Measurements from ENCODE around the gene SIPA1L3. TPM values are rescaled to one million over a fixed set of nuclear protein-coding genes. Genes with fewer than 3 reads are reported as not detected.

The SIPA1L3 gene
- total RNA-seq, 1 donor from 2014 or later = 8.8 TPM

DNA sequence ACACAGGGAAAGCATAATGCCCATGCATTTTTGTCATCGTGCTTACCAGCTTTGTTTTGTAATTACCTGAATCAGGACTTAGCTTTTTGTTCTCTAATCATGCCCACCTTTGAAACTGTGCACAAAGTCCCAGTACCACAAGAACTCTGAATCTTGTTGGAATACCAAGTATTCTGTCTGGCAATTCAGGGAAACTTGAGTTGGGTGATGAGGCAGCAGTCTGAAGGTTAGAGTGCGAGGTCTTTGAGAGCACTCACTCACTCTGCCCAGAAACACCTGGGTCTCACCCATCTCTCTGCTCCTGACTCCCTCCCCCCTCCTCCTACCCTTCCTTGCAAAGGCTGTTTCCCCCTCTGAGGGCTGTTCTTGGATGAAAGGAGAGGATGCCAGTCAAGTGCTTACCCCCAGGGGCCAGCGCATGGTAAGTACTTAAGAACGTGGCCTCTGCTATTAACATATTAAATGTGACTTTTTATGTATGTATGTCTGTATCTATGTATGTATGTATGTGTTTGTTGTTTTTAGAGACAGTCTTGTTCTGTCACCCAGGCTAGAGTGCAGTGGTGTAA, 22.4 kb downstream of the SIPA1L3 start:
- no peak overlapping the region for H3K27ac ChIP-seq (replicated peaks)
- intact Hi-C loops (cut with micrococcal nuclease) = no loop called here
- no peak overlapping the region for H3K4me3 ChIP-seq
- DNase-seq = no peak
- H3K27me3 ChIP-seq (ENCODE audit: low read depth) = no peaks in the 10 kb centered on the region
- peaks cover 33% of the 10 kb centered on the region for H3K4me1 ChIP-seq
- H3K9me3 ChIP-seq (replicated peaks) = no peaks in the 10 kb centered on the region
- TF ChIP-seq, protein P1, sequence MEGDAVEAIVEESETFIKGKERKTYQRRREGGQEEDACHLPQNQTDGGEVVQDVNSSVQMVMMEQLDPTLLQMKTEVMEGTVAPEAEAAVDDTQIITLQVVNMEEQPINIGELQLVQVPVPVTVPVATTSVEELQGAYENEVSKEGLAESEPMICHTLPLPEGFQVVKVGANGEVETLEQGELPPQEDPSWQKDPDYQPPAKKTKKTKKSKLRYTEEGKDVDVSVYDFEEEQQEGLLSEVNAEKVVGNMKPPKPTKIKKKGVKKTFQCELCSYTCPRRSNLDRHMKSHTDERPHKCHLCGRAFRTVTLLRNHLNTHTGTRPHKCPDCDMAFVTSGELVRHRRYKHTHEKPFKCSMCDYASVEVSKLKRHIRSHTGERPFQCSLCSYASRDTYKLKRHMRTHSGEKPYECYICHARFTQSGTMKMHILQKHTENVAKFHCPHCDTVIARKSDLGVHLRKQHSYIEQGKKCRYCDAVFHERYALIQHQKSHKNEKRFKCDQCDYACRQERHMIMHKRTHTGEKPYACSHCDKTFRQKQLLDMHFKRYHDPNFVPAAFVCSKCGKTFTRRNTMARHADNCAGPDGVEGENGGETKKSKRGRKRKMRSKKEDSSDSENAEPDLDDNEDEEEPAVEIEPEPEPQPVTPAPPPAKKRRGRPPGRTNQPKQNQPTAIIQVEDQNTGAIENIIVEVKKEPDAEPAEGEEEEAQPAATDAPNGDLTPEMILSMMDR (IDR thresholded peaks at IDR 0.05; ENCODE audit: borderline replicate concordance) = no peak
- no peaks in the 10 kb centered on the region for H3K36me3 ChIP-seq

DNA sequence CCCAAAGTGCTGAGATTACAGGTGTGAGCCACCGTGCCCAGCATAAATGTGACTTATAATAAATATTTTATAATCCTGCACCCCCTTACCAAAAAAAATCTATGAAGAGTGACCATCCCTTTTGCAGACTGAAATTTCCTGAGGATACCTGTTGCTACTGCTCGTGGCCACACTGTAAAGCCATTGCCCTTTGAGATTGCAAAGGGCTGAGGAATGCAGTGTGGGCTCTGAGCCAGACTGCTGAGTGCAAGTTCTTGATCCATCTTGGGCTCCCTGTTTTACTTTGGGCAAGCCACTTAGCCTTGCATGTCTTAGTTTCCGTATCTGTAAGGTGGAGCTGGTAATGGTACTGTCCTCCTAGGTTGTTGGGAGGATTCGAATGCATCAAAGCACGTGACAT, 23.4 kb downstream of the SIPA1L3 start:
- DNase-seq = no peak
- no peaks in the 10 kb centered on the region for H3K27me3 ChIP-seq (ENCODE audit: low read depth)
- TF ChIP-seq, protein P1 (IDR thresholded peaks at IDR 0.05; ENCODE audit: borderline replicate concordance) = no peak

DNA sequence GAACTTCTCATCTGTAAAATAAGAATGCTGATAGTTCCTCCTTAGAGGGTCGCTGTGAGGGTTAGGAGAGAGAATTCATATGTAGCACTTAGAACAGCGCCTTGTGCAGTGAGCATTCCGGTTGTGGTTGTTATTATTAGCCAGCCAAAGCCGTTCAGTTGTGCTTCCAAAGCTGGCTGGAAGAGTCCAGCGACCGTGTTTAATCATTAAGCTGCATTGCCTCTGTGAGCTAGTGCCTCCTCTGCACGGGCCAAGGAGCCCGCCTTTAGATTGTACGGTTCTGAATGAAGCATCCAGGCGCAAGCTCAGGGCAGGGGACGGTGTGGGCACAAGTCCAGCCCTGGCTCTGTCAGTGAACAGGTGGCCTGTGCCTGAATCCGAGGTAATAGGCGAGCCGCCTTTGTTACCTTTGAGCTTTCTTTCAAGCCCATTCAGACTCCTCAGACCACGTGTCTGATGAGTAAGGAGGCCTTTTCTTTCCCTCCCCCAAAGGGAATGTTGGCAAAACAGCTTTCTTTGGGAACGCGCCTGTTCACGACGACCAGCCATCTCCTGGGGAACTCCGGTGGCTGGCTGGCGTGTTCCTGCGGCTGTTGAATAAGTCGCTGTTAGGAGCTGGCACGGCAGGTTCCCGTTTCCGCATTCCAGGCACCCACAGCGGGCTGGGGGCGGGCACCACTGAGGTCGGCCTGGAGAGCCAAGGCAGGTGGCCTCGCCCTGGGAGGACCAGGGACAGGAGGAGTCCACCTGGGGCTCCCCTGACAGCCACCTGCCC, 25.1 kb downstream of the SIPA1L3 start:
- Histone ChIP-seq H3K27ac (replicated peaks) (no peak overlapping the region), H3K27me3 (ENCODE audit: low read depth) (no peaks in the 10 kb centered on the region), H3K4me3 (peak overlapping the region; percentile 30), H3K4me1 (peaks cover 37% of the 10 kb centered on the region), H3K9me3 (replicated peaks) (peaks cover 16% of the 10 kb centered on the region), H3K36me3 (peaks cover 8% of the 10 kb centered on the region)
- intact Hi-C loops (cut with micrococcal nuclease) = no loop called here
- TF ChIP-seq, protein P1 (IDR thresholded peaks at IDR 0.05; ENCODE audit: borderline replicate concordance) = no peak
- DNase-seq = peak; percentile 32

More for the DNA sequence above, 23.4 kb downstream of the SIPA1L3 start:
- Histone ChIP-seq H3K27ac (replicated peaks) (no peak overlapping the region), H3K9me3 (replicated peaks) (peaks cover 8% of the 10 kb centered on the region), H3K4me3 (no peak overlapping the region), H3K4me1 (peaks cover 37% of the 10 kb centered on the region), H3K36me3 (peaks cover 1% of the 10 kb centered on the region)
- intact Hi-C loops (cut with micrococcal nuclease) = no loop called here

DNA sequence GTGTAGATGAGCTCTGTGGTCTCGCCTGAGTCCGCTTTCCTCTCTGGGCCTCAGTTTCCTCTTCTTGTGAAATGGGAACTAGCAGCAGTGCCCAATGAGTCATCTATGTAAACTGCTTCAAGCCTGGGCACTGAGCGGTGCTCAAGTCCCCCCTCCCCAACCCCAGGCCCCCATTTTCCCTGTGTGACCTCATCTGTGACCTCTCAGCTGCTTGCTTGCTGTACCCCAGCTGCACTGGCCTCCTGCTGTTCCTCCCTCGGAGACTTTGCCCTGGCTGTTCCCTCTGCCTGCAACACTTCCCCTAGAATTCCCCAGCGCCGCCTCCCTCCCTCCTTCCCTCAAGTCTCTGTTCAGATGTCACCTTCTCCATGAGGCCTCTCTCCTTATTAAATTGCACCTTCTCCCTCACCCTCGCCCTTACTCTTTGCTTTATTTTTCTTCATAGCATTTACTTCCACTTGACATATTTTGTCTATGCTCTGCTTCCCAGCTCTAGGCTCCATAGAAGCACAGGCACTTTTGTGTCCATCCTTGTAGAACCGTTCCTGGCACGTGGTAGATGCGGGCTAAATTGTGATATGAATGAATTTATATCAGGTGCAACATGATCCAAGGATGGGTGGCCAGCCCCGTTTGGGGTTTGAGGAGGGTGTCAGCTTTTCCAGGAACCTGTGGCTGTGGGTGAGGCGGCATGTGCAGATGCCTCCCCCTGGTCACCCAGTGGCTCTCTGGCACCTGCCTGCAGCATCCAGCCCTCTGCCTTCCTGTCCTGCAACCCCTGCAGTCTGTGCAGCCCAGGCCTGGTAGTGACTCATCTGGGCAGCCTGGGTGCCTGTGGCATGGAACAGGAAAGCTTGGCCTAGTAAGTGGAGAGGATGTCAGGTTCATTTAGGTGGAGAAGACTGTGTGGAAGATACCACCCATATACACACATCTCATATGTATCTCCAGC, 26.3 kb downstream of the SIPA1L3 start:
- Histone ChIP-seq H3K9me3 (replicated peaks) (peaks cover 16% of the 10 kb centered on the region), H3K4me3 (no peak overlapping the region), H3K27ac (replicated peaks) (peak overlapping the region; percentile 41), H3K36me3 (peaks cover 8% of the 10 kb centered on the region), H3K4me1 (peaks cover 37% of the 10 kb centered on the region), H3K27me3 (ENCODE audit: low read depth) (no peaks in the 10 kb centered on the region)
- DNase-seq = peak; percentile 16
- TF ChIP-seq, protein P1 (IDR thresholded peaks at IDR 0.05; ENCODE audit: borderline replicate concordance) = no peak
- intact Hi-C loops (cut with micrococcal nuclease) = no loop called here

GRCh38 chr19:37933937-37934358, 26.9 kb downstream of the SIPA1L3 start:
- no peaks in the 10 kb centered on the region for H3K27me3 ChIP-seq (ENCODE audit: low read depth)
- H3K27ac ChIP-seq (replicated peaks) = peak overlapping the region; percentile 41
- H3K4me3 ChIP-seq = no peak overlapping the region
- H3K9me3 ChIP-seq (replicated peaks) = peaks cover 16% of the 10 kb centered on the region
- peak; percentile 62 for DNase-seq
- peaks cover 8% of the 10 kb centered on the region for H3K36me3 ChIP-seq
- intact Hi-C loops (cut with micrococcal nuclease) = no loop called here
- peaks cover 37% of the 10 kb centered on the region for H3K4me1 ChIP-seq
- TF ChIP-seq, protein P1 (IDR thresholded peaks at IDR 0.05; ENCODE audit: borderline replicate concordance) = no peak
